GM18870 (cell line): Measurements from ENCODE around the gene SMCHD1.
"Not testable (repeated sequence)": the region's sequence is repeated elsewhere in the genome, so short reads cannot be mapped to it uniquely, and the experiment has no call there.

Experiments used
- ATAC-seq: cut with Tn5 transposase; IDR thresholded peaks from one replicate; pipeline ENCODE4 v1.9.1; 2021; ENCODE audit warnings: moderate library complexity; ENCODE audit not compliant: unreplicated experiment

SMCHD1 gene

DNA sequence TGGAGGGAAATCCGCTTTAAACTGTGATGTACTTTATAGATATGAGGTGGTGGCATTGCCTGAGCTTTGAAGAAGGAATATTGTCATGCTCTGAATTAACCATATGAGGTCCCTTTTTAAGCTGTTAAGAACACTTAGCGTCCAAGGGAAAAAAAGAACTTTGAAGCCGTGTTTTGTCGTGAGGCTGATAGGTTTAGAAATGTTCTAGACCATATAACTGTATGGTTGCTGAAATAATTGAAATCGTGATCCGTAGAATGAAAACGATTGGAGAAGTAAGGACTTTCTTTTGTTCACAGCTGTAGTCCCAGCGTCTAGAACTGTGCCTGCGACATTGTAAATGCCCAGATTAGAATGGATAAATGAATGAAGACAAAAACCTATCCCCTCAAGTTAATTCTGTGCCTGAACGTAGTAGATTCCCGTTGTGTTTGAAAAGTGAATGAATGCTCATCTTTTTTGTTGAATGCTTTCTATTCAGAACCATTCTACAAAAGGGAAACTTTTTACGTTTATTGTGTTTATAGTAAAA, 1.5 kb downstream of the SMCHD1 start:
- ATAC-seq, result no peak

DNA sequence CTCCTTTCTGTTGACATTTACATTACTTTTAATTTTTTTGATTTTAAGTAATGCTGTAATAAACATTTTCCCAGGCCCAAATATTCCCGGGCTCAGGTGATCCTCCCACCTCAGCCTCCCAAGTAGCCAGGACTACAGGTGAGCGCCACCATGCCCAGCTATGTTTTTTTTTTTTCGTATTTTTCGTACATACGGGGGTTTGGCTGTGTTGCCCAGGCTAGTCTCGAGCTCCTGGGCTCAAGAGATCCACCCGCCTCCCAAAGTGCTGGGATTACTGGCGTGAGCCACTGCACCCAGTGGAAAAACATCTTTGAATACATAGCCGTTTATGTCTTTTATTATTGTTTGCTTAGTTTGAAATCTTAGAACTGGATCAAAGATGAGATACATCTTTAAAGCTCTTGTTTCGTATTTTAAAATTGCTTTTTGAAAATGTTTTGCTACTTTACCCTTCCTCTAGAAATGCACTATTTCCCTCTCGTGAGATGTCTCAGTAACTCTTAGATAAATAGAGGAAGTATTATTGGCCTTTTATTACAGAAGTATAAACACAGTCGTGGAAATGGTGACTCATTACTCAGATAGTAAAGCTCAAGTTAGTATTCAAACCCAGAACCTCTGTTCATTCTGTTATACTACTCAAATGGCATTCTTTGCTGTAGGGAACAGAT, 2.4 kb downstream of the SMCHD1 start:
- ATAC-seq, result no peak

GRCh38 chr18:2660849-2661248, 5.3 kb downstream of the SMCHD1 start:
- not testable (repeated sequence) for ATAC-seq

GRCh38 chr18:2662288-2662687, 6.8 kb downstream of the SMCHD1 start:
- not testable (repeated sequence) for ATAC-seq

DNA sequence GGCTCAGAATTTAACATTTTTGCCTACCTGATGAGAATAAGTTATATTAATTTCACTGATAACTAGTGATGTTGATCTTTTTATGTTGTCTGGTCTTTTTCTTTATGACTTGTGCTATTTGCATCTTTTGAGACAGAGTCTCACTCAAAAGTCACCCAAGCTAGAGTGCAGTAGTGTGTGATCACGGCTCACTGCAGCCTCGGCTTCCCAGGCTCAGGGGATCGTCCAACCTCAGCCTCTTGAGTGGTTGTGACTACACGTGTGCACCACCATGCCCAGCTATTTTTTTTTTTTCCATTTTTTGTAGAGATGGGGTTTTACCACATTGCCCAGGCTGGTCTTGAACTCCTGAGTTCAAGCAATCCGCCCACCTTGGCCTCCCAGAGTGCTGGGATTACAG, 7.5 kb downstream of the SMCHD1 start:
- ATAC-seq, result no peak

GRCh38 chr18:2672410-2672809, 16.9 kb downstream of the SMCHD1 start:
- ATAC-seq, result no peak

DNA sequence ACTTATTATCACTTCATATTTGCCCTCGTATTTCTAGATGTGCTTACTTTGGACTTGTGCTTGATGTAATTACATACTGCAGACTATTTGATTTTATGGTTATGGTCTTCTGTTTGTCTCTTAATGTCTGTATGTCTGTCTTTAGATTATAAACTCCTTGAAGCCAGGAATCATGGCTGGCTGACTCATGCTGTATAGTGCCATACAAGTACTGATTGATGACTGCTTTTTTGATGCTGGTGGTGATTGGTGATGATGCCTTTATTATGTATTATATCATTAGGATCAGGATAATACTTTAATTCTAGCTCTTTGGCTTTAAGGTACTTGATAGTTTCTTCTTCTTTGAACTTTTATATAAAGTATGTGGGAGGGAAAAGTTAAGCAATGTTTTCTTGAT, 17.3 kb downstream of the SMCHD1 start:
- ATAC-seq, result no peak

DNA sequence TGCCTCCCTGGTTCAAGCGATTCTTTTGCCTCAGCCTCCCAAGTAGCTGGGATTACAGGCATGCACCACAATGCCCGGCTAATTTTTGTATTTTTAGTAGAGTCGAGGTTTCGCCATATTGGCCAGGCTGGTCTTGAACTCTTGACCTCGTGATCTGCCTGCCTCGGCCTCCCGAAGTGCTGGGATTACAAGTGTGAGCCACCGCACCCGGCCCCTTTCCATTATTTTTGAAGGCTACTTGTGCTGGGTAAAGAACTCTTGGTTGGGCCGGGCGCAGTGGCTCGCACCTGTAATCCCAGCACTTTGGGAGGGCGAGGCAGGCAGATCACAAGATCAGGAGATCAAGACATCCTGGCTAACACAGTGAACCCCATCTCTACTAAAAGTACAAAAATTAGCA, 23.4 kb downstream of the SMCHD1 start:
- ATAC-seq, result not testable (repeated sequence)

DNA sequence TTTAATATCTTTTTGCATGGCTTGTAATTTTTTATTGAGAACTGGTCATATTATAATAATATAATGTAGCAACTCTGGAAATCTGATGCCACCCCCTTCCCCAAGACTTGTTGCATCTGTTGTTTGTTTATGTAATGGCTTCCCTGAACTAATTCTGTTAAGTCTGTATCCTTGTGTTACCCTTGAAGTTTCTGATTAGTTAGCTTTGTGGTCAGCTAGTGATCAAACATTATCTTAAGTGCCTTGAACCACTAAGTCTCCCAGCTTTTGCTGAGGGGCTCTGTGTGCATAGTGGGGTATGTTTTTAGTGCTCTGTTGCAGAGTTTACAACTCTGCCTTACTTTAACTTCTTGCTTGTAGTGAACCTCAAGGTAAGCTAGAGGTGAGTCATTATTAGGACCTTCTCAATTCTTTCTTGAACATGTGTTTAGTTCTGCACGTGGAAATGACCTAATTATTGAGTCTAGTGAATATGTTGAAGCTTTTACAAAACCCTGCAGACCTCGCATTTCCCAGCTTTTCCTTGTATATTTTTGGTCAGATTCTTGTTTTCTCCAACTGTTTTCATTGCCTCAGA, 24.8 kb downstream of the SMCHD1 start:
- no peak for ATAC-seq

GRCh38 chr18:2681993-2682603, 26.6 kb downstream of the SMCHD1 start:
- ATAC-seq, result no peak

DNA sequence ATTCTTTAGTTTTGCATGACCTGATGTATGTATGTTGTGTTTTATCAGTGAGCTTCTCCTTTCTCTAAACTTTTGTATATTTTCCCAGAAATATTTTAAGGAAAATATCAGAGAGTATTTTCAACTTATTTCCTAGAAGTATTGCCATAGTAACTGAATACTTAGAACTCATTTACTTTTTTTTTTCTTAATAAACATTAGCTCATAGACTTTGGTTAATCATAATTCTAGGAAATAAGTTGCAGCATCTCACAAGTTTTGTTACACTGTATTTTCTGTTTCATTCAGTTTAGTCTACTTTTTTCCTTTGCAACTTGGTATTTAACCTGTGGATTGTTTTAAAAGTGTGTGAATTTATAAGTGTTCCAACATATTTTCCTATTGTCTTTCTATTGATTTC, 27.5 kb downstream of the SMCHD1 start:
- ATAC-seq, result no peak

DNA sequence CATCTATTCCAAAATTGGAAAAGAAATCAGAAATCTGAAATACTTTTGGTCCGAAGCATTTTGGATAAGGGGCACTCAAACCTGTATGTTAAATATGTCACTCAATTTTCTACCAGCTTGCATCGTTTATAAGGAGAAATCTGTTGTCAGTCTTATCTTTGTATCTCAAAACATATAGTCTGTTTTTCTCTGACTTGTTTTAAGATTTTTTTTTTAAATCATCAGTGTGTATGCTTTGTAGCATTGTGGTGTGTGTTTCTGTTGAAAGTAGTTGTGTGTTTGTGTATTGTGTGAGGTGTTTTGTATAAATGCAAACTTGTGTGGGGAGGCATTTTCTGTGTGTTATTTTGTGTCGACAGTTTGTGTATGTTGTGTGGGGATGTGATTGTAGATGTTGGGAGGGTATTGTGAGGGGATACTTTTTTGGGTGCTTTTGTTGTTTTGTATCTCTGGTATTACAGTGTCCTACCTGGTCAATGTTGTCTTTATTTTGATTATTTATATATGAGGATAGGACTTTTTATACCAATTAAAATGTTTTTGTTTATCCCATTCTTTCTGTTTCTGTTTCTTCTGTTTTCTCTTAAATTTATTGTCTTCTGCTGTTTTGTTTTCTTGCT, 30.9 kb downstream of the SMCHD1 start:
- ATAC-seq, result no peak

- ATAC-seq, result peak; percentile 71
Observed at GRCh38 chr18:2687390-2688001, 32.0 kb downstream of the SMCHD1 start.

DNA sequence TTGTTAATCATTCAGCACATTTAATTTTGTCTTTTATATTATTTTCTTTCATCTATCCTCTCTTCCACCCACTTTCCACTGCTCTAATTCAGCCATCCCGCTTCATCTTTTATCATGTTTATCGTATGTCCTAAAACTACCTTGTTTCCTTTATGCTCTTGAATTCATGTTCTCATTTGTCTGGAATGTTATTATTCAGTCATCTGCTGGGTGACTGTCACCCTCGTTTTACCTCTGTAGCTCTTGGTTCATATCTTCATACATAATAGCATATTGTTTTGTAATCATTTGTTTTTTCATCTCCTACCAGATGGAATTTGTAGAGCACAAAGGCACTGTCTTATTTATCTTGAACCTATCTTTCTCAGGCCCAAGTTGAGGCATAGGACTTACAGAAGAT, 37.0 kb downstream of the SMCHD1 start:
- no peak for ATAC-seq

DNA sequence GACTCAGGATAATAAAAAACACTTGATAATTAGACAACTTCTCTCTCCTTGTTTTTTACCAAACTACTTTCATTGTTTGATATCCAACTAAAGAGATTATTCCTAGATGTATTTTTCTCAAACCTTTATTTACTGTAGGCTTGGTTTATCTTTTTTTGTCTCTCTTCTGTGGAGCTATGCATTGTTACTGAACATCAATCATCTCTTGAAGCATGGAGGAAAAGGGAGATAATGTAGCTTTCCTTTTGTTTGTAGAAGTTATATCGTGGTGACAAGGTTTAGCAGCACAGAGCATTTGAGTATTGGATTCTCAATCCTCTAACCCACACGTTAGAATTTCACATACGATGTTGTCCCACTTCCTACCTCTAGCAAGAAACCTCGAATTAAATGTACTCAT, 41.7 kb downstream of the SMCHD1 start:
- no peak for ATAC-seq

GRCh38 chr18:2699001-2699400, 43.5 kb downstream of the SMCHD1 start:
- ATAC-seq, result no peak

- no peak for ATAC-seq
Observed at GRCh38 chr18:2704541-2704940, 49.0 kb downstream of the SMCHD1 start.

GRCh38 chr18:2706903-2707302, 51.4 kb downstream of the SMCHD1 start:
- no peak for ATAC-seq

- ATAC-seq, result no peak
Observed at GRCh38 chr18:2707551-2708168, 52.1 kb downstream of the SMCHD1 start.

GRCh38 chr18:2709316-2709715, 53.8 kb downstream of the SMCHD1 start:
- ATAC-seq, result no peak

DNA sequence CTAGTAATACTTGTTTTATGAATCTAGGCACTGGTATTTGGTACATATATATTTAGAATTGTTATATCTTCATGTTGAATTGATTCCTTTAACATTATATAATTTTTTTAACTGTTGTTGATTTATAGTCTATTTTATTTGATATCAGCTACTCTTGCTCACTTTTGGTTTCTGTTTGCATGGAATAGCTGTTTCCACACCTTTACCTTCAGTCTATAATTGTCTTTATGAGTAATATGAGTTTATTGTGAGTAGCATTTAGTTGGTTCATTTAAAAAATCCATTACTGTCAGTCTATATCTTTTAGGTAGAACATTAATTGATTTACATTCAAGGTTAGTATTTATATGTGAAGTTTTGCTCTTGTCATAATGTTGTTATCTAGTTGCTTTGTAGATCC, 58.6 kb downstream of the SMCHD1 start:
- no peak for ATAC-seq
